ENCODE data around the gene HIKESHI.

The HIKESHI gene

GRCh38 chr11:86358720-86359119 lies 56.7 kb downstream of the HIKESHI start:
- no peak for DNase-seq (ENCODE audit: low read depth in 2 of 2)
- H3K4me3 ChIP-seq (replicated peaks in 1 of 2; ENCODE audit: low read depth in 2 of 2, low read length in 2 of 2): no peak overlapping the region
- no peak for TF ChIP-seq CTCF (IDR thresholded peaks at IDR 0.05; ENCODE audit: low read depth, low read length)

GRCh38 chr11:86360775-86361395 lies 58.8 kb downstream of the HIKESHI start:
- peak; percentile 72 for DNase-seq (ENCODE audit: low read depth in 2 of 2)

GRCh38 chr11:86363424-86363823 lies 61.4 kb downstream of the HIKESHI start:
- no peak for DNase-seq (ENCODE audit: low read depth in 2 of 2)
- TF ChIP-seq CTCF (IDR thresholded peaks at IDR 0.05; ENCODE audit: low read depth, low read length): no peak
- no peak overlapping the region for H3K4me3 ChIP-seq (replicated peaks in 1 of 2; ENCODE audit: low read depth in 2 of 2, low read length in 2 of 2)

More at GRCh38 chr11:86360775-86361395, 58.8 kb downstream of the HIKESHI start:
- no peak overlapping the region for H3K4me3 ChIP-seq (replicated peaks in 1 of 2; ENCODE audit: low read depth in 2 of 2, low read length in 2 of 2)
- peak; percentile 44 for TF ChIP-seq CTCF (IDR thresholded peaks at IDR 0.05; ENCODE audit: low read depth, low read length)

- no peak for DNase-seq (ENCODE audit: low read depth in 2 of 2)
- no peak overlapping the region for H3K4me3 ChIP-seq (replicated peaks in 1 of 2; ENCODE audit: low read depth in 2 of 2, low read length in 2 of 2)
- TF ChIP-seq CTCF (IDR thresholded peaks at IDR 0.05; ENCODE audit: low read depth, low read length): no peak
Observed at GRCh38 chr11:86365546-86365945, 63.5 kb downstream of the HIKESHI start.

- no peak overlapping the region for H3K4me3 ChIP-seq (replicated peaks in 1 of 2; ENCODE audit: low read depth in 2 of 2, low read length in 2 of 2)
- no peak for TF ChIP-seq CTCF (IDR thresholded peaks at IDR 0.05; ENCODE audit: low read depth, low read length)
- DNase-seq (ENCODE audit: low read depth in 2 of 2): no peak
Observed at GRCh38 chr11:86369668-86370067, 67.6 kb downstream of the HIKESHI start.

- no peak overlapping the region for H3K4me3 ChIP-seq (replicated peaks in 1 of 2; ENCODE audit: low read depth in 2 of 2, low read length in 2 of 2)
- DNase-seq (ENCODE audit: low read depth in 2 of 2): no peak
- no peak for TF ChIP-seq CTCF (IDR thresholded peaks at IDR 0.05; ENCODE audit: low read depth, low read length)
Observed at GRCh38 chr11:86370171-86370570, 68.1 kb downstream of the HIKESHI start.

All from cardiac fibroblast (primary cell).